Neural progenitor cell (in vitro differentiated cells): Measurements from ENCODE around the gene CATSPER4. TPM values are rescaled to one million over a fixed set of nuclear protein-coding genes. Genes with fewer than 3 reads are reported as not detected.

Experiments used
- DNase-seq: peaks from one replicate; pipeline ENCODE4 v3.0.0-alpha.2; 2016; ENCODE audit warnings: low spot score
- H2AFZ ChIP-seq: fragments of 200-600 bp; sonication (generic); replicated peaks from 2 replicates; pipeline ENCODE4 v1.6.1; 2016; ENCODE audit warnings: antibody characterized with exemption
- H3F3A ChIP-seq: fragments of 200-600 bp; sonication (generic); 2 replicates; pipeline ENCODE4 v1.6.1; 2016; ENCODE audit warnings: antibody characterized with exemption, low read depth
- H3K27ac ChIP-seq: fragments of 200-600 bp; sonication (generic); 2 replicates; pipeline ENCODE4 v1.5.1; 2016; ENCODE audit warnings: mild to moderate bottlenecking
- H3K27me3 ChIP-seq: fragments of 200-600 bp; sonication (generic); 2 replicates; pipeline ENCODE4 v1.6.1; 2016; ENCODE audit warnings: mild to moderate bottlenecking, moderate library complexity
- H3K36me3 ChIP-seq: fragments of 200-600 bp; sonication (generic); 2 replicates; pipeline ENCODE4 v1.5.1; 2016
- H3K4me1 ChIP-seq: fragments of 200-600 bp; sonication (generic); 2 replicates; pipeline ENCODE4 v1.6.1; 2016; ENCODE audit warnings: mixed run types
- H3K4me2 ChIP-seq: fragments of 200-600 bp; sonication (generic); 2 replicates; pipeline ENCODE4 v1.6.1; 2016
- H3K4me3 ChIP-seq: fragments of 200-600 bp; sonication (generic); 2 replicates; pipeline ENCODE4 v1.5.1; 2016
- H3K79me2 ChIP-seq: fragments of 200-600 bp; sonication (generic); 2 replicates; pipeline ENCODE4 v1.6.1; 2016; ENCODE audit warnings: low read depth
- H3K9ac ChIP-seq: fragments of 200-600 bp; sonication (generic); 2 replicates; pipeline ENCODE4 v1.6.1; 2016
- H3K9me3 ChIP-seq: fragments of 200-600 bp; sonication (generic); 2 replicates; pipeline ENCODE4 v1.5.1; 2016; ENCODE audit warnings: low read depth
- H4K20me1 ChIP-seq: fragments of 200-600 bp; sonication (generic); 2 replicates; pipeline ENCODE4 v1.6.1; 2016; ENCODE audit warnings: low read depth
- H3K27ac Mint-ChIP-seq: 3 replicates; pipeline ENCODE4 v1.8.0; 2021; ENCODE audit warnings: mixed read lengths
- H3K27me3 Mint-ChIP-seq: 2 replicates; pipeline ENCODE4 v1.8.0; 2022; ENCODE audit warnings: low read depth, mild to moderate bottlenecking, inconsistent platforms, moderate library complexity, mixed read lengths; ENCODE audit not compliant: insufficient read depth
- H3K36me3 Mint-ChIP-seq: 3 replicates; pipeline ENCODE4 v1.8.0; 2021; ENCODE audit warnings: mixed read lengths
- H3K4me1 Mint-ChIP-seq: 3 replicates; pipeline ENCODE4 v1.8.0; 2021; ENCODE audit warnings: mixed read lengths
- H3K4me3 Mint-ChIP-seq: 3 replicates; pipeline ENCODE4 v1.8.0; 2021; ENCODE audit warnings: mild to moderate bottlenecking, moderate library complexity, mixed read lengths
- H3K9me3 Mint-ChIP-seq: 3 replicates; pipeline ENCODE4 v1.8.0; 2020; ENCODE audit warnings: mixed read lengths
- EZH2 ChIP-seq: fragments of 200-600 bp; sonication (generic); IDR thresholded peaks from 2 replicates; pipeline ENCODE4 v1.6.1; 2017; ENCODE audit warnings: antibody characterized with exemption, mild to moderate bottlenecking, moderate library complexity
- EZH2phosphoT487 ChIP-seq: fragments of 200-600 bp; sonication (generic); IDR thresholded peaks from 2 replicates; pipeline ENCODE4 v1.6.1; 2017; ENCODE audit warnings: antibody characterized with exemption
- total RNA-seq: library from RNA; depleted of rRNA; stranded (reverse); fragments of >200 nt; gene quantifications from 2 replicates; pipeline ENCODE4 v1.2.3, GENCODE V29; 2015; ENCODE audit warnings: low replicate concordance
- TF ChIP-seq, protein P1 (sequence below): fragments of 200-600 bp; sonication (generic); IDR thresholded peaks from 2 replicates; pipeline ENCODE4 v1.5.1; 2017; ENCODE audit warnings: antibody characterized with exemption, mild to moderate bottlenecking

Gene CATSPER4
- total RNA-seq, 1 donor from 2014 or later, result not detected

DNA sequence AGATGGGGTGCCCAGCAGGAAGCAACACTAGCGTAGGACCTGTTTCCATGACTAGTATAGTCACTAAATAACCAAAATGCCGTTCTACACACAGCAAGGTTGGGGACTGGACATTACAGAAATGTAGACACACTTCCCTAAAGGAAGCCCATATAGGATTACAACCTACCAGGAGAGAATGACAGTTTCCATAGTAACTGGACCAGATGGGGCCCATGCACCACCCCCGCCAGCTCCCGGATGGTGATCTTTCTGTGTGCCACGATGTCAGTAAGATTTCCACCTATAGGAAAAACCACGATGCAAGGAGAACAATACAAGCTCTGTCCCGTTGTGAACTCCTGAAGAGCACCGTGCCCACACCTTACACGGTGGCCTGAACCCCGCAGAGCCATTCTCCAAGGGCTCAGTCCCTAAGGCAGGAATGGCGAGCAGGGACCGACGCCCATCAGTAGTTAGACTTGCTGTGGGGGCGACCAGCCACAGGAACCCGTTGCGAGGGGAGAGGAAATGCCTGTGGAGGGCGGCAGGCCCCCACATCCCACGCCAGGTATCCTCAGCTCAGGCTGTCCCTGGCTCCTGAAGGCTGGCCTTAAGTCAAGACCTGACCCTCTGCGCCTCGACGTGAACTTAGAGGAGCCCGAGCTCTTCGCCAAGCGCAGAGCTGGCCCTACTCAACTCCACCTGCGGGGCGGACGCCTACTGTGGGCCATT, 30.0 kb downstream of the CATSPER4 start:
- Histone ChIP-seq H3K36me3 (no peaks in the 10 kb centered on the region), H3K9me3 (no peaks in the 10 kb centered on the region), H3K27me3 (peaks cover 29% of the 10 kb centered on the region), H3K79me2 (no peaks in the 10 kb centered on the region), H4K20me1 (no peaks in the 10 kb centered on the region), H3K4me2 (no peak overlapping the region), H3F3A (peaks cover 9% of the 10 kb centered on the region), H3K4me1 (peaks cover 7% of the 10 kb centered on the region), H3K4me3 (no peak overlapping the region), H3K27ac (no peak overlapping the region), H2AFZ (no peak overlapping the region), H3K9ac (no peak overlapping the region)
- Mint-ChIP-seq H3K9me3 (no peaks in the 10 kb centered on the region), H3K4me3 (peak overlapping the region; percentile 21), H3K36me3 (no peaks in the 10 kb centered on the region), H3K4me1 (peaks cover 9% of the 10 kb centered on the region), H3K27me3 (peaks cover 4% of the 10 kb centered on the region), H3K27ac (peak overlapping the region; percentile 95)
- TF ChIP-seq, protein P1, sequence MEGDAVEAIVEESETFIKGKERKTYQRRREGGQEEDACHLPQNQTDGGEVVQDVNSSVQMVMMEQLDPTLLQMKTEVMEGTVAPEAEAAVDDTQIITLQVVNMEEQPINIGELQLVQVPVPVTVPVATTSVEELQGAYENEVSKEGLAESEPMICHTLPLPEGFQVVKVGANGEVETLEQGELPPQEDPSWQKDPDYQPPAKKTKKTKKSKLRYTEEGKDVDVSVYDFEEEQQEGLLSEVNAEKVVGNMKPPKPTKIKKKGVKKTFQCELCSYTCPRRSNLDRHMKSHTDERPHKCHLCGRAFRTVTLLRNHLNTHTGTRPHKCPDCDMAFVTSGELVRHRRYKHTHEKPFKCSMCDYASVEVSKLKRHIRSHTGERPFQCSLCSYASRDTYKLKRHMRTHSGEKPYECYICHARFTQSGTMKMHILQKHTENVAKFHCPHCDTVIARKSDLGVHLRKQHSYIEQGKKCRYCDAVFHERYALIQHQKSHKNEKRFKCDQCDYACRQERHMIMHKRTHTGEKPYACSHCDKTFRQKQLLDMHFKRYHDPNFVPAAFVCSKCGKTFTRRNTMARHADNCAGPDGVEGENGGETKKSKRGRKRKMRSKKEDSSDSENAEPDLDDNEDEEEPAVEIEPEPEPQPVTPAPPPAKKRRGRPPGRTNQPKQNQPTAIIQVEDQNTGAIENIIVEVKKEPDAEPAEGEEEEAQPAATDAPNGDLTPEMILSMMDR, result no peak
- TF ChIP-seq EZH2phosphoT487, result no peak
- no peak for TF ChIP-seq EZH2
- no peak for DNase-seq

DNA sequence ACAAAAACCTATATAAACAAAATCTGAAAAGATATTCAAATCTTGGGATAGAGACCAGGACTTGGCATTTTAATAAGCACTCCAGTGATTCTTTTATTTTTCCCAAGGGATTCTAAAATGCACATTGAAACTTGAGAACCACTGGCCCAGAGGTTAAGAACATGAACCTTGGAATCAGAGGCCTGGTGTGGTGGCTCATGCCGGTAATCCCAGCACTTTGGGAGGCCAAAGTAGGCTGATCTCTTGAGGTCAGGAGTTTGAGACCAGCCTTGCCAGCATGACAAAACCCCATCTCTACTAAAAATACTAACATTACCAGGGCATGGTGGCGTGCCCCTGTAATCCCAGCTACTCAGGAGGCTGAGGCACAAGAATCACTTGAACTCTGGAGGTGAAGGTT, 30.7 kb downstream of the CATSPER4 start:
- H3K4me1 Mint-ChIP-seq, result peaks cover 14% of the 10 kb centered on the region
- Histone ChIP-seq H3K4me1 (peaks cover 11% of the 10 kb centered on the region), H3K9me3 (no peaks in the 10 kb centered on the region), H2AFZ (no peak overlapping the region), H4K20me1 (no peaks in the 10 kb centered on the region), H3F3A (peaks cover 16% of the 10 kb centered on the region), H3K27me3 (peaks cover 36% of the 10 kb centered on the region), H3K4me3 (no peak overlapping the region), H3K36me3 (no peaks in the 10 kb centered on the region), H3K9ac (no peak overlapping the region), H3K4me2 (no peak overlapping the region), H3K79me2 (no peaks in the 10 kb centered on the region), H3K27ac (no peak overlapping the region)
- no peak overlapping the region for H3K4me3 Mint-ChIP-seq
- H3K27ac Mint-ChIP-seq, result no peak overlapping the region
- H3K9me3 Mint-ChIP-seq, result no peaks in the 10 kb centered on the region
- no peak for DNase-seq
- TF ChIP-seq, protein P1, result no peak
- no peak for TF ChIP-seq EZH2
- no peak for TF ChIP-seq EZH2phosphoT487
- peaks cover 11% of the 10 kb centered on the region for H3K27me3 Mint-ChIP-seq
- no peaks in the 10 kb centered on the region for H3K36me3 Mint-ChIP-seq

DNA sequence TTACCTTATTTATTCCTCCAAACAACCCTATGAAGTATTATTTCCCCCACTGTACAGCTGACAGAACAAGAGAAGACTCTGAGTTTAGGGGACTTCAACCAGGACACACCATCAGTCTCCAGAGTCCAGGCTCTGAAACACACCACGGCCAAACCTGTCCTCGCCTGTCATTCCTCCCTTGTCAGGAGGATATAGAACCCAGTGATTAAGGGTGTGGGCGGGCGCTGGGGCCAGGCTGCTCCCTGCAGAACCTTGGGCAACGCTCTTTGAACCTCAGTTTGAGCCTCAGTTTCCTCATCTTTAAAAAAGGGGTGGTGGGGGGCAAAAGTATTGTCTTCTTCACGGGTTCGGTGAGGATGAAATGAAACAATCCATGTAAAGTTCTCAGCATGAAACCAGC, 34.2 kb downstream of the CATSPER4 start:
- H3K4me3 Mint-ChIP-seq, result no peak overlapping the region
- H3K36me3 ChIP-seq, result no peaks in the 10 kb centered on the region
- no peaks in the 10 kb centered on the region for H3K9me3 Mint-ChIP-seq
- no peak overlapping the region for H3K4me2 ChIP-seq
- no peaks in the 10 kb centered on the region for H4K20me1 ChIP-seq
- peaks cover 11% of the 10 kb centered on the region for H3K4me1 ChIP-seq
- TF ChIP-seq, protein P1, result no peak
- no peak for TF ChIP-seq EZH2phosphoT487
- no peak for TF ChIP-seq EZH2
- peaks cover 51% of the 10 kb centered on the region for H3K27me3 ChIP-seq
- no peaks in the 10 kb centered on the region for H3K79me2 ChIP-seq
- no peak overlapping the region for H2AFZ ChIP-seq
- peaks cover 18% of the 10 kb centered on the region for H3K4me1 Mint-ChIP-seq
- peak overlapping the region; percentile 49 for H3K4me3 ChIP-seq
- no peak for DNase-seq
- H3F3A ChIP-seq, result peaks cover 18% of the 10 kb centered on the region
- H3K9ac ChIP-seq, result no peak overlapping the region
- no peak overlapping the region for H3K27ac Mint-ChIP-seq
- no peak overlapping the region for H3K27ac ChIP-seq
- no peaks in the 10 kb centered on the region for H3K36me3 Mint-ChIP-seq
- peaks cover 19% of the 10 kb centered on the region for H3K27me3 Mint-ChIP-seq
- H3K9me3 ChIP-seq, result no peaks in the 10 kb centered on the region
